Measurements from ENCODE around the gene NCAM2. TPM values are rescaled to one million over a fixed set of nuclear protein-coding genes. Genes with fewer than 3 reads are reported as not detected.

NCAM2 gene
- total RNA-seq, 4 donors from 2014 or later = 1.1 to 3.9 (median 2.7) TPM

GRCh38 chr21:21385404-21385803 is 387.2 kb downstream of the NCAM2 start:
- TF ChIP-seq CTCF (IDR thresholded peaks at IDR 0.05; ENCODE audit: low read depth) = no peak

GRCh38 chr21:21387916-21388315 is 389.7 kb downstream of the NCAM2 start:
- no peak for TF ChIP-seq CTCF (IDR thresholded peaks at IDR 0.05; ENCODE audit: low read depth)

- TF ChIP-seq CTCF (IDR thresholded peaks at IDR 0.05; ENCODE audit: low read depth) = no peak
These were observed 395.9 kb downstream of the NCAM2 start for GRCh38 chr21:21394064-21394463.

GRCh38 chr21:21396424-21396823 is 398.2 kb downstream of the NCAM2 start:
- no peak for TF ChIP-seq CTCF (IDR thresholded peaks at IDR 0.05; ENCODE audit: low read depth)

- no peak for TF ChIP-seq CTCF (IDR thresholded peaks at IDR 0.05; ENCODE audit: low read depth)
These were observed 399.3 kb downstream of the NCAM2 start for GRCh38 chr21:21397464-21397863.

- TF ChIP-seq CTCF (IDR thresholded peaks at IDR 0.05; ENCODE audit: low read depth) = no peak
These were observed 403.2 kb downstream of the NCAM2 start for GRCh38 chr21:21401444-21401843.

- no peak for TF ChIP-seq CTCF (IDR thresholded peaks at IDR 0.05; ENCODE audit: low read depth)
These were observed 408.7 kb downstream of the NCAM2 start for GRCh38 chr21:21406921-21407320.

Measured in subcutaneous adipose tissue (tissue), 4 donors.